ENCODE data around the gene NSDHL.

DNA sequence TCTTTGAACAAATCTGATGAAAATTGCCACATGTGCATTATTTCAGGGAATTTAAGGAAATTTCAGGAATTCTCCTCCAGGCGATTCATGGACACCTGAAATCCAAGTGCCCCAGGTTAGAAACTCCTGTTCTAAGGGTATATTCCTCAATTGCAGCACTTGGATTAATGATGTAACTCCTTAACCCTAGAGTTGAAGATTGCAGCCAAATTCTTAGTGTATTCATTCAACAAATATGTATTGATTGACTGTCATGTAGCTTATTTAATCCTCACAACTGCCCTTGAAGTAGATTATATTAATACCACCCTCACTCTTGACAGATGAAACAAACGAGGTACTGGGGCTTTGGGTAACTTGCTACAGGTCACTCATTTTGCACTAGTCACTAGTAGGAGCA, 11.6 kb upstream of the NSDHL start:
- TF ChIP-seq POLR2A (IDR thresholded peaks at IDR 0.05; ENCODE audit: low read length) (no peak), GATA1 (IDR thresholded peaks at IDR 0.05; ENCODE audit: low read depth, low read length) (no peak)
